ENCODE data around the gene ELANE. TPM values are rescaled to one million over a fixed set of nuclear protein-coding genes. Genes with fewer than 3 reads are reported as not detected.
"Not testable (repeated sequence)": the region's sequence is repeated elsewhere in the genome, so short reads cannot be mapped to it uniquely, and the experiment has no call there.

ELANE gene
- total and polyA plus RNA-seq, 7 donors = 0.64 to 3.6 (median 1.8) TPM; not detected in 3

GRCh38 chr19:843180-843835 lies 8.8 kb upstream of the ELANE start:
- Histone ChIP-seq H3K4me1 (peaks cover 0 to 24% (median 21%) of the 10 kb centered on the region in 4 donors), H3K27ac (no peak overlapping the region), H3K9me3 (no peaks in the 10 kb centered on the region), H3K27me3 (peaks cover 14 to 89% (median 54%) of the 10 kb centered on the region in 3 donors), H3K4me3 (peak overlapping the region in 3 of 4 donors; percentile 22 to 32 (median 24)), H3K36me3 (no peaks in the 10 kb centered on the region)
- DNase-seq = no peak
- WGBS, 2 donors = 5 to 7% methylated on average over 46 of the region's 46 CpGs
- TF ChIP-seq EP300 (IDR thresholded peaks at IDR 0.05) (no peak), POLR2AphosphoS5 (IDR thresholded peaks at IDR 0.05) (no peak)
- intact Hi-C loops (cut with DNase I) = no loop called here

GRCh38 chr19:843836-844545 lies 8.1 kb upstream of the ELANE start:
- peaks cover 14 to 88% (median 54%) of the 10 kb centered on the region in 3 donors for H3K27me3 ChIP-seq
- peaks cover 0 to 30% (median 23%) of the 10 kb centered on the region in 4 donors for H3K4me1 ChIP-seq
- no peaks in the 10 kb centered on the region for H3K36me3 ChIP-seq
- intact Hi-C loops (cut with DNase I) = no loop called here
- no peak overlapping the region for H3K27ac ChIP-seq
- TF ChIP-seq POLR2AphosphoS5 (IDR thresholded peaks at IDR 0.05) = no peak
- no peaks in the 10 kb centered on the region for H3K9me3 ChIP-seq
- WGBS, 2 donors = 9 to 37% methylated on average over 67 to 70 of the region's 70 CpGs
- H3K4me3 ChIP-seq = peak overlapping the region in 3 of 4 donors; percentile 22 to 32 (median 24)
- DNase-seq = no peak

- WGBS, 2 donors = 10 to 39% methylated on average over 11 of the region's 11 CpGs
Measured at GRCh38 chr19:844546-844971, 7.5 kb upstream of the ELANE start.

GRCh38 chr19:845707-846521 lies 6.2 kb upstream of the ELANE start:
- no peak for DNase-seq
- Histone ChIP-seq H3K4me1 (peaks cover 0 to 42% (median 31%) of the 10 kb centered on the region in 4 donors), H3K4me3 (no peak overlapping the region), H3K9me3 (no peaks in the 10 kb centered on the region), H3K36me3 (no peaks in the 10 kb centered on the region), H3K27ac (no peak overlapping the region), H3K27me3 (peaks cover 14 to 71% (median 49%) of the 10 kb centered on the region in 3 donors)
- no peak for TF ChIP-seq CTCF (IDR thresholded peaks at IDR 0.05)
- no peak for TF ChIP-seq POLR2AphosphoS5 (IDR thresholded peaks at IDR 0.05)
- no peak for TF ChIP-seq EP300 (IDR thresholded peaks at IDR 0.05)
- no peak for TF ChIP-seq POLR2A (IDR thresholded peaks at IDR 0.05)
- WGBS, 2 donors = 46 to 70% methylated on average over 37 of the region's 37 CpGs
- intact Hi-C loops (cut with DNase I) = no loop called here

More at GRCh38 chr19:844546-844971, 7.5 kb upstream of the ELANE start:
- TF ChIP-seq EP300 (IDR thresholded peaks at IDR 0.05) (no peak), CTCF (IDR thresholded peaks at IDR 0.05) (no peak), POLR2A (IDR thresholded peaks at IDR 0.05) (no peak), POLR2AphosphoS5 (IDR thresholded peaks at IDR 0.05) (no peak)
- no peak for DNase-seq
- Histone ChIP-seq H3K27ac (no peak overlapping the region), H3K9me3 (no peaks in the 10 kb centered on the region), H3K4me1 (peaks cover 0 to 30% (median 23%) of the 10 kb centered on the region in 4 donors), H3K4me3 (no peak overlapping the region), H3K36me3 (no peaks in the 10 kb centered on the region), H3K27me3 (peaks cover 14 to 82% (median 54%) of the 10 kb centered on the region in 3 donors)
- intact Hi-C loops (cut with DNase I) = no loop called here

- Histone ChIP-seq H3K4me1 (peaks cover 0 to 52% (median 38%) of the 10 kb centered on the region in 4 donors), H3K36me3 (no peaks in the 10 kb centered on the region), H3K27me3 (peaks cover 17 to 73% (median 52%) of the 10 kb centered on the region in 3 donors), H3K9me3 (no peaks in the 10 kb centered on the region), H3K4me3 (no peak overlapping the region), H3K27ac (peak overlapping the region; percentile 23 to 54 (median 42))
- whole genome bisulfite sequencing, 2 donors = 28 to 43% methylated on average over 12 of the region's 12 CpGs
- TF ChIP-seq CTCF (IDR thresholded peaks at IDR 0.05) = no peak
- TF ChIP-seq EP300 (IDR thresholded peaks at IDR 0.05) = no peak
- no peak for TF ChIP-seq POLR2AphosphoS5 (IDR thresholded peaks at IDR 0.05)
- TF ChIP-seq POLR2A (IDR thresholded peaks at IDR 0.05) = no peak
- intact Hi-C loops (cut with DNase I) = no loop called here
- DNase-seq = no peak
Measured at GRCh38 chr19:848386-848921, 3.6 kb upstream of the ELANE start.

GRCh38 chr19:849195-849594 lies 2.9 kb upstream of the ELANE start:
- intact Hi-C loops (cut with DNase I); H3K9me3 ChIP-seq; DNase-seq; H3K36me3 ChIP-seq; H3K4me3 ChIP-seq: not testable (repeated sequence)
- peak overlapping the region in 3 of 4 donors; percentile 23 to 54 (median 24) for H3K27ac ChIP-seq
- 59 to 81% methylated on average over 8 of the region's 8 CpGs for WGBS, 2 donors
- H3K4me1 ChIP-seq = peaks cover 0 to 45% (median 32%) of the 10 kb centered on the region in 4 donors
- peaks cover 14 to 71% (median 51%) of the 10 kb centered on the region in 3 donors for H3K27me3 ChIP-seq

All from sigmoid colon (tissue), 7 donors.